GM19372 (cell line): ENCODE measurements around the gene PXDC1.
"Not testable (repeated sequence)": the region's sequence is repeated elsewhere in the genome, so short reads cannot be mapped to it uniquely, and the experiment has no call there.

ENCODE experiments used
- ATAC-seq: cut with Tn5 transposase; IDR thresholded peaks from one replicate; pipeline ENCODE4 v1.9.1; 2021; ENCODE audit warnings: mild to moderate bottlenecking, low read depth, moderate library complexity; ENCODE audit not compliant: unreplicated experiment

Gene PXDC1

GRCh38 chr6:3764516-3765335 is 13.2 kb upstream of the PXDC1 start:
- no peak for ATAC-seq

- ATAC-seq, result no peak
Observed at GRCh38 chr6:3762852-3763251, 11.3 kb upstream of the PXDC1 start.

- no peak for ATAC-seq
Observed at GRCh38 chr6:3762359-3762758, 10.8 kb upstream of the PXDC1 start.

GRCh38 chr6:3761989-3762270 is 10.4 kb upstream of the PXDC1 start:
- ATAC-seq, result no peak

- no peak for ATAC-seq
Observed at GRCh38 chr6:3759646-3760232, 8.2 kb upstream of the PXDC1 start.

GRCh38 chr6:3758842-3759144 is 7.3 kb upstream of the PXDC1 start:
- ATAC-seq, result no peak

GRCh38 chr6:3757998-3758841 is 6.7 kb upstream of the PXDC1 start:
- ATAC-seq, result not testable (repeated sequence)

GRCh38 chr6:3757241-3757641 is 5.7 kb upstream of the PXDC1 start:
- ATAC-seq, result no peak

GRCh38 chr6:3756546-3756945 is 5.0 kb upstream of the PXDC1 start:
- no peak for ATAC-seq

GRCh38 chr6:3755637-3756545 is 4.4 kb upstream of the PXDC1 start:
- ATAC-seq, result no peak

- no peak for ATAC-seq
Observed at GRCh38 chr6:3754776-3755175, 3.3 kb upstream of the PXDC1 start.

GRCh38 chr6:3754032-3754725 is 2.7 kb upstream of the PXDC1 start:
- not testable (repeated sequence) for ATAC-seq

GRCh38 chr6:3753228-3753835 is 1.8 kb upstream of the PXDC1 start:
- no peak for ATAC-seq

GRCh38 chr6:3752531-3753227 is 1.2 kb upstream of the PXDC1 start:
- ATAC-seq, result no peak

- peak; percentile 58 for ATAC-seq
Observed at GRCh38 chr6:3751730-3752530, 417 bp upstream of the PXDC1 start.

GRCh38 chr6:3750317-3751076 is 1.0 kb downstream of the PXDC1 start:
- no peak for ATAC-seq

- no peak for ATAC-seq
Observed at GRCh38 chr6:3749977-3750316, 1.6 kb downstream of the PXDC1 start.
